Lower leg skin (tissue), 4 donors: ENCODE results near the gene EEF1AKMT2. TPM values are rescaled to one million over a fixed set of nuclear protein-coding genes. Genes with fewer than 3 reads are reported as not detected.
A peak's percentile ranks its signal among the peaks of the same experiment; 100 is the strongest.

Experiments
- DNase-seq, 2 donors: peaks; one replicate each; pipeline ENCODE4 v3.0.0-alpha.2; 2019; ENCODE audit warnings: low spot score in 2 of 2
- H3K4me3 ChIP-seq: fragments of 200-600 bp; sonication (generic); 2 replicates; pipeline ENCODE4 v1.5.1; 2017; ENCODE audit warnings: mild to moderate bottlenecking, low read depth; ENCODE audit not compliant: poor library complexity, severe bottlenecking
- POLR2A ChIP-seq, 2 donors: fragments of 450-650 bp; IDR thresholded peaks; one replicate each; pipeline ENCODE4 v1.6.1; 2016 to 2017; ENCODE audit warnings: antibody characterized with exemption in 2 of 2, mild to moderate bottlenecking in 1 of 2, moderate library complexity in 1 of 2
- WGBS, 2 donors: methylation state at CpG; one replicate each; pipeline ENCODE4 v1.1.5; 2018; 5-methylcytosine and 5-hydroxymethylcytosine counted together
- intact Hi-C: fragments of 100-400 bp; cut with DNase I; formaldehyde crosslinking; loops from one replicate; pipeline ENCODE4 v1.15.0; 2023; ENCODE audit warnings: low total_unique reads
- total RNA-seq, 4 donors: library from RNA; depleted of rRNA; stranded (reverse); fragments of >200 nt; gene quantifications; one replicate each; pipeline ENCODE4 v1.1.0, GENCODE V29; 2016
- TF ChIP-seq, protein P1 (sequence below), 3 donors: fragments of 450-650 bp; IDR thresholded peaks; one replicate each; pipeline ENCODE4 v1.5.1; 2016; ENCODE audit warnings: antibody characterized with exemption in 3 of 3, mild to moderate bottlenecking in 3 of 3, moderate library complexity in 2 of 3

EEF1AKMT2 gene
- total RNA-seq, 4 donors from 2014 or later, result 10.6 to 18.8 (median 14.4) TPM

- intact Hi-C loops, result loop anchor here (10.0 kb wide), 1 partner anchor 111 kb away; no protein-coding TSS in a partner anchor
- TF ChIP-seq POLR2A (IDR thresholded peaks at IDR 0.05), result no peak
- TF ChIP-seq, protein P1, sequence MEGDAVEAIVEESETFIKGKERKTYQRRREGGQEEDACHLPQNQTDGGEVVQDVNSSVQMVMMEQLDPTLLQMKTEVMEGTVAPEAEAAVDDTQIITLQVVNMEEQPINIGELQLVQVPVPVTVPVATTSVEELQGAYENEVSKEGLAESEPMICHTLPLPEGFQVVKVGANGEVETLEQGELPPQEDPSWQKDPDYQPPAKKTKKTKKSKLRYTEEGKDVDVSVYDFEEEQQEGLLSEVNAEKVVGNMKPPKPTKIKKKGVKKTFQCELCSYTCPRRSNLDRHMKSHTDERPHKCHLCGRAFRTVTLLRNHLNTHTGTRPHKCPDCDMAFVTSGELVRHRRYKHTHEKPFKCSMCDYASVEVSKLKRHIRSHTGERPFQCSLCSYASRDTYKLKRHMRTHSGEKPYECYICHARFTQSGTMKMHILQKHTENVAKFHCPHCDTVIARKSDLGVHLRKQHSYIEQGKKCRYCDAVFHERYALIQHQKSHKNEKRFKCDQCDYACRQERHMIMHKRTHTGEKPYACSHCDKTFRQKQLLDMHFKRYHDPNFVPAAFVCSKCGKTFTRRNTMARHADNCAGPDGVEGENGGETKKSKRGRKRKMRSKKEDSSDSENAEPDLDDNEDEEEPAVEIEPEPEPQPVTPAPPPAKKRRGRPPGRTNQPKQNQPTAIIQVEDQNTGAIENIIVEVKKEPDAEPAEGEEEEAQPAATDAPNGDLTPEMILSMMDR (IDR thresholded peaks at IDR 0.05), result no peak
- no peak overlapping the region for H3K4me3 ChIP-seq
- peak in 1 of 2 donors; percentile 76 for DNase-seq
- 78 to 86% methylated on average over 15 of the region's 15 CpGs for WGBS, 2 donors
These were observed 56.0 kb downstream of the EEF1AKMT2 start for GRCh38 chr10:124735491-124736286.

GRCh38 chr10:124734311-124735166 is 57.1 kb downstream of the EEF1AKMT2 start:
- intact Hi-C loops, result loop anchor here (10.0 kb wide), 1 partner anchor 110 kb away; no protein-coding TSS in a partner anchor
- peak in 1 of 2 donors; percentile 84 for DNase-seq
- TF ChIP-seq, protein P1 (IDR thresholded peaks at IDR 0.05), result no peak
- H3K4me3 ChIP-seq, result no peak overlapping the region
- 90 to 93% methylated on average over 16 of the region's 16 CpGs for WGBS, 2 donors

DNA sequence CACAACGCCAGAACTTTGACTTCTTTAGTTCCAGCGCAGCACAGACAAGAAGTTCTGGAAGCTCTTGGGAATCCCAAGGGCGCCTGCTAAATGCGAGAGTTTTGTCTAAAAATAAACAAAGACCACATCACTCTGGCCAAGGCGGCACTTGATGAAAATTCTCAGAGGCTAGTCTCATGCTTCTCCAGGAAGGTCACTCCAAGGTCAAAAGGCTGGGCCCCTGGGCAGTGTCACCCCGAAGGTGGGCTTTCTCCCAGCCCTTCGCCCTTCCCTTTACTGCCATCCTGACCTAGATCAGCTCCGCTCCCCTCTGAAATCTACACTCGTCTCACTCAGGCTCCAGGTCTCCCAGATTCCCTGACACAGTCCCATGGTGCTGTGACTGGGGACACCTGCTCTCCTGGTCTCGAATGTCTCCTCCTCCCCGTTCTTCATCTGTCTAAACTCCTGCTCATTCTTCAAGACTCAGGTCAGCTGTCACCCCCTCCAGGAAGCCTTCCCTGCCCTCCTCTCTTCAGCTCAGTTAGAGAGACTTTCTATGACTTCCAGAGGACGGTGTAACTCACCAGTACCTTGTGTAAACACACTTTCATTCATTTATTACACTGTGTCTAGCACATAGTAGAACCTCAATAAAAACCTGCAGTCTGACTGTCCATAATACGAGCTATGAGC is 58.0 kb downstream of the EEF1AKMT2 start:
- TF ChIP-seq, protein P1 (IDR thresholded peaks at IDR 0.05), result no peak
- TF ChIP-seq POLR2A (IDR thresholded peaks at IDR 0.05), result no peak
- peak in 1 of 2 donors; percentile 84 for DNase-seq
- intact Hi-C loops, result loop anchor here (10.0 kb wide), 1 partner anchor 109 kb away; no protein-coding TSS in a partner anchor
- 67 to 75% methylated on average over 13 of the region's 13 CpGs for WGBS, 2 donors
- H3K4me3 ChIP-seq, result no peak overlapping the region

DNA sequence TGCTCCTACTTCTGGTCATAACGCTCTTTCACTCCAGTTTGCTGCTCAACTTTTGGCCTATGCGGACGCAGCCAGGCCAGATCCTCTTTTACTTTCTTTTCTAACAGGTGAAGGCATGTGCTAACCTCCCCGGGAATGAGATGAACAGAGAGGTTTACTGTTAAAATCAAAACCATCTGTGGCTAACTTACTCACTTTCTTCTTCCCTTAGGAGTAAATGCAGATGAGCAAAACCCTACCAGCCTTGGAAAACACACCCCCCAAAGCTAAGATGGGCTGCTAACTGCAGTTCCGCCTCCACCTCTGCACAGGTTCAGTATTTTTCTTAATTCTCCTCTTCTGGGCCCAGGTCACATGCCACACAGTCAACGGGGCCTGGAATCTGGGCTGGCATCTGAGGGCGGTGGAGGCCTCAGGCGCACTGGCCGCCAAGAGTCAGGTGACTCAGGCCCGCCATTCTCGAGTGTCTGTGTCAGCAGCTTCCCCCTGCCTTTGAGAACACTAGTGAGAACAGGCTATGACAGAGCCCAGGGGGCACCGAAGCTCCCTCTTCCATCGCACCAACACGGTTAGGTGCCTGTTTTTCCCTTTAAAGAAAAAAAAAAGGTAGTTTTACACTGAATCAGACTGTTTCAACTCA is 58.6 kb downstream of the EEF1AKMT2 start:
- H3K4me3 ChIP-seq, result no peak overlapping the region
- intact Hi-C loops, result loop anchor here (10.0 kb wide), 1 partner anchor 108 kb away; no protein-coding TSS in a partner anchor
- TF ChIP-seq POLR2A (IDR thresholded peaks at IDR 0.05), result no peak
- TF ChIP-seq, protein P1 (IDR thresholded peaks at IDR 0.05), result no peak
- peak in 1 of 2 donors; percentile 87 for DNase-seq
- 50 to 63% methylated on average over 14 of the region's 14 CpGs for WGBS, 2 donors

DNA sequence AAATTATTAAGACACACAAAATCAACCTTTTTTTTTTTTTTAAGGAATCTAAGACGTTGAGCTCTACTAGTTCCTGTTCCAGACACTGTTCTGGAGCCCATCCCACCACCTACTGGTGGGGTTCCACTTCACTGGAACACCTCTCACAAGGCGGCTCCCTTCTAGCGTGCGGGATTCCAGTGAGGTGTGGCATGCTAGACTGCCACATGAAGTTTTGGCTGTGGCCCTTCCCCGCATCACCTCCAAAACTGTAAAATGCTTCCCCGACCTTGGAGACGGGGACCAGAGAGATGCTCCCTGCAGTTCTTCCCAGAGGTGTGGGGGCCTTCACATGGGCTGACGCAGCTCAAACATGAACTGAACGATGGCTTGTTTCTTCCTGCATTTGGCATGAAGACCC is 60.1 kb downstream of the EEF1AKMT2 start:
- intact Hi-C loops, result loop anchor here (10.0 kb wide), 1 partner anchor 107 kb away; no protein-coding TSS in a partner anchor
- DNase-seq, result peak in 1 of 2 donors; percentile 71
- no peak for TF ChIP-seq POLR2A (IDR thresholded peaks at IDR 0.05)
- TF ChIP-seq, protein P1 (IDR thresholded peaks at IDR 0.05), result no peak
- WGBS, 2 donors, result 68 to 72% methylated on average over 9 of the region's 9 CpGs
- H3K4me3 ChIP-seq, result no peak overlapping the region
